Activated naive CD4-positive, alpha-beta T cell treated with Interleukin-2 at 50 U/mL for 16 hours (primary cell): Measurements from ENCODE around the gene GP9.
"Not testable (repeated sequence)": the region's sequence is repeated elsewhere in the genome, so short reads cannot be mapped to it uniquely, and the experiment has no call there.

Experiments used
- DNase-seq: peaks from one replicate; pipeline ENCODE4 v3.0.0-alpha.2; 2020

Gene GP9

DNA sequence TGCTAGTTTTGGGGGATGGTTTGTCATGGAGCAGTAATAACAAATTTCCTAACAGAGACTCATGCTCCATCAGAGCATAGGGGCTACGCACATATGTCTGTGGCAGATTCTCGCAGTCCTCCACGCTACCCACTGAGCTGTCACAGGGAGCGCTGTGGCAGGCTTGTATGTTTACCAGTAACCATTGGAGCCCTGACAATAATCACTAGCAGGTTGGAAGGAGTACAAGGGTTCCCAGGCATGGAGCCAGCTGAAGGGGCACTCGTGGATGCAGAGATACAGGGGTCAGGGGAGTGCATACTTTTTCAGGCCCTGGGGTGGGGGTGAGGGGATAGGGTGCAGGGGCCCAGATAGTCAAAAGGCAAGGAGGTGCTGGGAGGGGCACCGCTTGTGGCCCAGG is 7.9 kb upstream of the GP9 start:
- DNase-seq: no peak

DNA sequence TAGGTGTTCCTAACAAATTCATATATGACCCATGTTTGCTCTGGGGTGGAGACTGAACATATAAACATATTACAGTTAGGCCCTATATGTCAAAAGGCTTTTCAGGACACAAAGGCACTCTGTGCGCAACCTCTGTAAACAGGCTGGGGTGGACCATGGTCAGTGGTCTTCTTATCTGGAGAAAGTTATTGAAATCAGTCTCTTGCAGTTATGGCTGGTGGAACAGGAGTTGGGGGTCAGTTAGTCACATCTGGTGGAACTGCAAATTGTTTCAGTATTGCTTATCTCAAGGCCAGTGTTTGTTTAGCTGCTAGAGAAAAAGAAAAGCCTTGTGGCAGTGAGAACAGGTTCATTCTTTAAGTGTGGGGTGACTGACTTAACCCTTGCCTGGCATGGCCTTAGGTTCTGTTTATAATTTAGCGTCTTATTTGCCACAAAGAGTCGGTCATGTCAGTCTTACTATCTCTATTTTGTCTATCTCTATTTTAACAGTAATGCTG is 5.9 kb upstream of the GP9 start:
- no peak for DNase-seq

DNA sequence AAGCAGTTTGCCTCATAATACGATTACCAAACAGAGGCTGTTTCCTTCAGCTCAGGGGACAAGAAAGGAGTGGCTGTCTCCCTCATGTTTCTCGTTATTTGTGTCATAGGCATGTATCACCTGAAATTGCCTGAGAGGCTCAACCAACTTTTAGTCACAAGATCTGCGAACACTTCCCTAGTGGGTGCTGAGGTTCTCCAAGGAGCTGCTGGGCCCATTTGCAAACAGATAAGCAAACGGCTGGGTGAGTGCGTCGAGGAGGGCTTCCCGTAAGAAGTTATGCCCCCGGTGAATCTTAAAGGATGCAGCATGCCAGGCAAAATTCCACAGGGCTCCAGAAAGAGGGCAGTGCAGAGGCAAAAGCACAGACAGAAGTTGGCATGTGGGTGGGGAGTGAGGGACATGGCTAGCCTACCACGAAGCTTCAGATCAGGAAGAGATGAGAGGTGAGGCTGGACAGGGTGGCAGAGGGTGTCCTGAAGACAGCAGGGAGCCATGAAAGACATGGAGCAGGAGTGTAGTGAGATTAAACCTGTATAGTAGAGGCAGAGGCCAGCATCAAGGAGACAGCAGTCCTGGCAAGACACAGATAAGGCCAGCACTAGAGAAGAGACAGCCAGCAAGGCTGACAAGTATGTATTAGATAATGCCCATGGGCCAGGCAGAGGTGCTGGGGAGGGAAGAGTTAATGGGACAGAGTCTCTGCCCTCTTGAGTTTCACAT is 4.0 kb upstream of the GP9 start:
- no peak for DNase-seq

DNA sequence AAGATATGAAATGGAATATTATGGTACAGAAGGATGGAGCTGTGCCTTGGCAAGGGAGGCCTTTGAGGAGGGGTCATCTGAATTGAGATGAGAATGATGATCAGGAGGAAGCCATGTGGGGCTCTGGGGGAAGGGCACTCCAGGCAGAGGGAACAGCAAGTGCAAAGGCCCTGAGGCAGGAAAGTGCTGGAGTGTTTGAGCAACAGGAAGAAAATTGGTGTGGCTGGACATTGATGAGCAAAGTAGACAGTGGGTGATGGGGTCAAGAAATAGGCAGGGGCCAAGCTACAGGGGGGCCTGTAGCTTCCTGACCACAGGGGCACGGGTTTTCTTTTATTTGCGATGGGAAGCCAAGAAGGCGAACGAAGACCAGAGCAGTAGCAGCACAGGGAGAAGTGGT is 3.3 kb upstream of the GP9 start:
- no peak for DNase-seq

DNA sequence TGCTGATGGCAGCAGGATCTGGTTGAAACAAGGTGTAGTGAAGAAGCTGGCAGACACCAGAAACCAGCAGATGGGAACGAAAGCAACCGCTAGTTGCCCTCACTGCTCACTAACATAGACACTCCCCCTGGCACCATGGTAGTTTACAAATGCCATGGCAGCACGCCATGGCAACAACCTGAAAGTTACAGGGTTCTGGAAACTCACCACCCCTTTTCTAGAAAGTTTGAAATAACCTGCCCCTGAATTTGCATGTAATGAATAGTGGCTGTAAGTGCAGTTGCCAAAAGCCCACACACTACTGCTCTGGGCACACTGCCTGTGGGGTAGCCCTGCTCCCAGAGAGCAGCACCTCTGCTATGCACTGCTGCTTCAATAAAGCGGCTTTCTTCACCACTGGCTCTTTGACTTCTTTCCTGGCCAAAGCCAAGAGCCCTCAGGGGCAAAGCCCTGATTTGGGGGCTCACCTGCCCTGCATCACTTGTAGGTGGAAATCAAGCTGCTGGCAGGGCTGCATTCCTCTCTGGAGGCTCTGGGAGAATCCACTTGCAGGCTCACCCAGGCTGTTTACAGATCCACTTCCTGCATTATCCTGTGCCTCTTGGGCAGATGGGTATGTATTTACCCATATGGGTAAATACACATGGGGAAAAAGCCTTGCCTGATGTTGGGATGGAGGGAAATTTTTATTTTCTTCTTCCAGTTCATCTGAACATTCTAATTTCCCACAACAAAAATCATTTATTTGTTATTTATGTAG is 2.0 kb upstream of the GP9 start:
- no peak for DNase-seq

DNA sequence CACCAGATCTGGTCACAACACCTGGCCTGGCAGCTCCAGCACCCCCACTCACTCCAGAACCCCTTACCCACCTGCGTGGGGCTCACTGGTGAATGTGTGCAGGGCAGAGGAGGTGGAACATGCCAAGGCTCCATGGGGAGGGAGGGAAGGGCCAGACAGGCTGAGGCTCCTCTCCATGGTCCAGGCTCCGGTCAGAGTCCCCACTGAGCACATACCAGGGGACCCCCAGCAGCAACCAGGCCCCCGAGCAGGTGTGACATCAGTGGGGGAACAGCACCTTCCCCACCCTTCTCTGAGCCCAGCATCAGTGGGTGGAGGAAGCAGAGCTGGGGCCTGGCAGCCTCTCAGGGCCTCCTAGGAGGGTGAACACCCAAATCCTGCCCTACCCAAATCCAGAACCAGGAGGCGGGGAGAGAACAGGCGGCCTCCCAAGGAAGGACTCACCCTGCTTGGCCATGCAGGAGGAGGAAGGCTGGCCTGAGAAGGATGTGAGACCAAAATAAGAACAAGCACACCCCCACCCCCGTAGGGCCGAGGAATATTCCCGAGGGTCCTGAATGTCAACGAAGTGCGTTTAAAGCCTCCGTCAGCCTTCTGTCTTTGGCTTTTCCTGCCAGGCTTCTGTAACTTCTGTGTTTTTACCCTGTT is 1.1 kb upstream of the GP9 start:
- no peak for DNase-seq

DNA sequence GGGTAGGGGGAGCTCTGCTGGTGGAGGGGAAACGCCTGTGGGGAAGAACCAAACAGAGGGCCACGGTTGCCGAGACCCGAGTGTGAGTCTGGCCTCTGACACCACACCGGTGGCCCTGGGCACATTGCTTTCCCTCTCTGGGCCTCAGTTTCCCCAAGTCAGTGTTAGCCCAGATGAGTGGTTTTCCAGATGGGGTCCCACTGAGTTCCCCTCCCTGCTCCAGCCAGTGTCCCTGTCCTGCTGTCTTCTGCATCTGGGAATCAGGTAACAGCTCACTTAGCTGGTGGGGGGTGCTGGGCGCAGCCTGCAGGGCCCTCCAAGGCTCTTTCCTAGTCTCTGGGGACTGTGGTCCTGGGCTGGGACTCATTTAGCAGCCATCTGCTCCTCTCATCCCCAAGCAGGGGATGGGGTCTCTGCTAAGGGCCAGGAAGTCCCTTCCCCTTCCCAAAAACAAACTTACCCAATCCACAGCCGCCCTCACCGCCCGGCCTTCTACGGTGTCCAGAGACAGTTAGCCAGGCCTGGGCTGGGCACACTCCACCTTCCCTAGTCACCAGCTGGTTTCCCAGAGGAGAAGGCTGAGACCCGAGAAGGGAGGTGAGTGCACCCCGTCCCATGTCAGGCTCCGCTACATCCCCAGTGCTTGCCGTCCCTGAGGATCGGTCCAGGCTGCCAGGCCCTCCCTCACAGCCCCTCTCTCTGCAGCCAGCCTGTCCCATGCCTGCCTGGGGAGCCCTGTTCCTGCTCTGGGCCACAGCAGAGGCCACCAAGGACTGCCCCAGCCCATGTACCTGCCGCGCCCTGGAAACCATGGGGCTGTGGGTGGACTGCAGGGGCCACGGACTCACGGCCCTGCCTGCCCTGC is 676 bp downstream of the GP9 start:
- no peak for DNase-seq

DNA sequence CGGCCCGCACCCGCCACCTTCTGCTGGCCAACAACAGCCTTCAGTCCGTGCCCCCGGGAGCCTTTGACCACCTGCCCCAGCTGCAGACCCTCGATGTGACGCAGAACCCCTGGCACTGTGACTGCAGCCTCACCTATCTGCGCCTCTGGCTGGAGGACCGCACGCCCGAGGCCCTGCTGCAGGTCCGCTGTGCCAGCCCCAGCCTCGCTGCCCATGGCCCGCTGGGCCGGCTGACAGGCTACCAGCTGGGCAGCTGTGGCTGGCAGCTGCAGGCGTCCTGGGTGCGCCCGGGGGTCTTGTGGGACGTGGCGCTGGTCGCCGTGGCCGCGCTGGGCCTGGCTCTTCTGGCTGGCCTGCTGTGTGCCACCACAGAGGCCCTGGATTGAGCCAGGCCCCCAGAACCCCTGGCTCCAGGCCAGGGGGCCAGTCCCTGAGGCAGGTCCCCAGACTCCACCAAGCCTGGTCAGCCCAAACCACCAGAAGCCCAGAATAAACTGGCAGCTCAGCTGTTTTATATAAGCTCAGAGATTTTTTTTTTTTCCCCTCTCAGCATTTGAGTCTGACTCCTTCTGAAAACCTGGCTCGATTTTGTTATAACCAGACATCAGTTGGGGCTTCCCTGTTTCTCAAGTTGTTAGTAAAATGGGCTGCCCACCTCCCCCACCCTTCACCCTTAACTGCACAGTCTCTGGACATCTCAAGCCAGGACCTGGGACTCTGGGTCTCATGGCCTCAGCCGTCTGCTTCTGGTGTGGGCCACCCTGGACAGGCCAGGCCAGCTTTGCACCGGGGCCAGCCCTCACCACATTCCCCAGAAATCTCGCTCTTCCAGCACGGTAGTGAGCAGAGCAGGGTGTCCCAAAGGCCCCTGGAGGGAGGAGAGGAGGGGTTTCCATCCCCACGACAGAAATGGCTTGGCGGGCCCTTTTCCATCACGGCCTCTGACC is 1.6 kb downstream of the GP9 start:
- no peak for DNase-seq

DNA sequence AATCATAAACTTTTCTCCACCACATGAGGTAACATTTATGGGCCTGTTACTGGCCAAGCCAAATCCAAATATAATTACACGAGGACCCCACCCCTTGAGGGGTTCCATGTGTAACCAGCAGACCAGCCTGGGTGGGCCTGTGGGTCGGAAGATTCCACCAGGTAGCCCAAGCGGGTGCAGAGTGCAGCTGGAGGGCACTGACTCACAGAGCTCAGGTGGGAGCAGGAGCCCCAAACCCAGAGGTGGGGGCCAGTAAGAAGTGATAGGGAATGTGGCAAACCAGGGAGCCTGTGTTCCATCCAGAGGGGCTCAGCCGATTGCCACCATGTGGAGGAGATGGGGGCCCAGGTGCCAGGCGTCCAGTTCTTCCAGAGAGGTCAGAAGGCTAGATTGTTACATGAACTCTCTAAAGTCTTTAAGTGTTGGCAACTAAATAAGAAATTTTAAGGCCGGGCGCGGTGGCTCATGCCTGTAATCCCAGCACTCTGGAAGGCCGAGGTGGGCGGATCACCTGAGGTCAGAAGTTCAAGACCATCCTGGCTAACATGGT is 2.6 kb downstream of the GP9 start:
- no peak for DNase-seq

DNA sequence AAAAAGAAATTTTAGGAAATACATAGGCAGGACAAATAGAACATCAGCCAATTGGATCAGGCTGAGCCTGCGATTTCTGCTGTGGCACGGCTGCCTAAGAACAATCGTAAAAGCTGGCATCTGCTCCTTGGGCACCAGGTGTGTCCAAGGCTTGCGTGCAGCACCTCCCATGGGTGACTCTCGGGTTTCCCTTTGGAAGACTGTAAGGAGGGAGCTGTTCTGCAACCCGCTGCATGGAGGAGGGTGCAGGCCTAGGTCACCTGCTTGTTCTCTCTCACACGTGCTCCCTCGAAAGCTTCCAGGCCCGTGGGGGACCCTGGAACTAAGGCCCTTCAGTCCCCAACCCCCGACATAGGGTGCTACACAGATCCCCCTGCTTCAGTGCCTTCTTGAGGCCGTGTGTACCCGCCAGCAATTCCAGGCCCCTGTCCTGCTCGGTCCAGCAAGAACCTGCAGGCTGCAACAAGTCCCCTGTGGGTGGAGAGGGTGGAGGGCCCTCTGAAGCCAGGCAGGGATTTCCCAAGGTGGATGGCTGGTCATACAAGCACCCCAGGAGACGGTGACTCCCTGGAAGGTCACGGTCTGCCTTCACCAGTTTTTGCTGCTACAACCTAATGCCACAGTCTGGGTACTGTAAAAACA is 3.4 kb downstream of the GP9 start:
- DNase-seq: no peak

DNA sequence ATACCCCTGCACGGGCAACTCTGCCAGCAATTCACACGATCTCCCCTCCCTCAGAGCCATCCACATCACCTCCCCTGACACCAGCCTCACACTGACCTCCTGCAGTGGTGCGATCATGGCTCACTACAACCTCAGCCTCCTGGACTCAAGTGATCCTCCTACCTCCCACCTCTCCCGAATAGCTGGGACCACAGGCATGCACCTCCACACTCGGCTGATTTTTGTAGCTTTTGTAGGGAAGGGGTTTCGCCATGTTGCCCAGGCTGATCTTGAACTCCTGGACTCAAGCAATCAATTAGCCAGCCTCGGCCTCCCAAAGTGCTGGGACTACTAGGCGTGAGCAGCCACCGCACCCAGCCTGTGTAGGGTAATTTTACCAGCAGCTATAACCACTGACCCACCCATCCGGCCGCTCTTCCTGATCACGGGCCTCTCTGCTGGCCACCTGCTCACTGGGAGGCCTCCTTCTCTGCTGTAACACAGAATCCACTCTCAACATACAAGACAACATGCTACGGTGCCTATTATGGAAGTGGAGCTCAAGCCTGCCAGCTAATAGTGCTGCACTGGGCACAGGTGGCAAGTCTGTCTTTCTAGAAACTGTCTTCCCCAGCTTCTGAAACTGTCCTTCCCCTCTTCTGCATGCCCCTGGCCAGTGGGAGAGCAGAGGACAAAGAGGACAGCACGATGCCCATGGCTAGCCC is 4.6 kb downstream of the GP9 start:
- DNase-seq: no peak

DNA sequence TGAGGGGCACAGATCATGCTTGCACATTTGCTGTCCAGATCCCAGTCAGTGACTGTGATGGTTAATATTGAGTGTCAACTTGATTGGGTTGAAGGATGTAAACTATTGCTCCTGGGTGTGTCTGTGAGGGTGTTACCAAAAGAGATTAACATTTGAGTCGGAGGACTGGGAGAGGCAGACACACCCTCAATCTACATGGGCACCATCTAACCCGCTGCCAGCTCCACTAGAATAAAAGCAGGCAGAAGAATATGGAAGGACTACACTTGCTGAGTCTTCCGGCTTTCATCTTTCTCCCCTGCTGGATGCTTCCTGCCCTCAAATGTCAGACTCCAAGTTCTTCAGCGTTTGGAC is 5.1 kb downstream of the GP9 start:
- no peak for DNase-seq

DNA sequence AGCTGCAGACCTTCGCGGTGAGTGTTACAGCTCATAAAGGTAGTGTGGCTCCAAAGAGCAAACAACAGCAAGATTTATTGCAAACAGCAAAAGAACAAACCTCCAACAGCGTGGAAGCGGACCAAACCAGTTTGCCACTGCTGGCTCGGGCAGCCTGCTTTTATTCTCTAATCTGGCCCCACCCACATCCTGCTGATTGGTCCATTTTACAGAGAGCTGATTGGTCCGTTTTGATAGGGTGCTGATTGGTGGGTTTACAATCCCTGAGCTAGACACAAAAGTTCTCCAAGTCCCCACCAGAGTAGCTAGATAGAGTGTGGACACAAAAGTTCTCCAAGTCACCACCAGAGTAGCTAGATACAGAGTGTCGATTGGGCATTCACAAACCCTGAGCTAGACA is 7.1 kb downstream of the GP9 start:
- not testable (repeated sequence) for DNase-seq

DNA sequence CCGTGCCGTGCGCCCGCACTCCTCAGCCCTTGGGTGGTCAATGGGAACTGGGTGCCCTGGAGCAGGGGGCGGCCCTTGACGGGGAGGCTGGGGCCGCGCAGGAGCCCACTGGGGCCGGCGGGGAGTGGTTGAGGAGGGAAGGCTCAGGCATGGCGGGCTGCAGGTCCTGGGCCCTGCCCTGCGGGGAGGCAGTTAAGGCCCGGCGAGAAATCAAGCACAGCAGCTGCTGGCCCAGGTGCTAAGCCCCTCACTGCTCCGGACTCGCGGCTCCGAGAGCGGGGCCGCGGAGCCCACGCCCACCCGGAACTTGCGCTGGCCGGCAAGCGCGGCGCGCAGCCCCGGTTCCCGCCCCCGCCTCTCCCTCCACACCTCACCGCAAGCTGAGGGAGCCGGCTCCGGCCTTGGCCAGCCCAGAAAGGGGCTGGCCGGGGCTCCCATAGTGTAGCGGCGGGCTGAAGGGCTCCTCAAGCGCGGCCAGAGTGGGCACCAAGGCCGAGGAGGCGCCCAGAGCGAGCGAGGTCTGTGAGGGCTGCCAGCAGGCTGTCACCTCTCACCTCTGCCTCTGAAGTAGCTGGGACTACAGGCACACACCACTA is 7.8 kb downstream of the GP9 start:
- no peak for DNase-seq

DNA sequence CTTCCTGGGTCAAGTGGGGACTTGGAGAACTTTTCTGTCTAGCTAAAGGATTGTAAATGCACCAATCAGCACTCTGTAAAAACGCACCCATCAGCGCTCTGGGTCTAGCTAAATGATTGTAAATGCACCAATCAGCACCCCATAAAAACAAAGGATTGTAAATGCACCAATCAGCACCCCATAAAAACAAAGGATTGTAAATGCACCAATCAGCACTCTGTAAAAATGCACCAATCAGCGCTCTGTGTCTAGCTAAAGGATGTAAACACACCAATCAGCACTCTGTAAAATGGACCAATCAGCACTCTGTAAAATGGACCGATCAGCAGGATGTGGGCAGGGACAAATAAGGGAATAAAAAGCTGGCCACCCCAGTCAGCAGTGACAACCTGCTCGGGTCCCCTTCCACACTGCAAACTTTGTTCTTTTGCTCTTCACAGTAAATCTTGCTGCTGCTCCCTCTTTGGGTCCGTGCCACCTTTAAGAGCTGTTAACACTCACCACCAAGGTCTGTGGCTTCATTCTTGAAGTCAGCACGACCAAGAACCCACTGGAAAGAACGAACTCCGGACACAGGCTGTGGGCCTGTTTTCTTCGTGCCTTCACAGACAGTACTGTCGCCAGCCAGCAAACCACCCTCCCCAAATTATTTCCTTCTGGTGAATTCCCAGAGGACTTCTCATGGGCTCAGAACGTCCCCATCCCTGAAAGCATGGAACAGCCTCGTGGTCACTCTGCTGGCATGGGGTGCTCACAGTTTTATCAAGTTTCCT is 8.9 kb downstream of the GP9 start:
- DNase-seq: not testable (repeated sequence)

DNA sequence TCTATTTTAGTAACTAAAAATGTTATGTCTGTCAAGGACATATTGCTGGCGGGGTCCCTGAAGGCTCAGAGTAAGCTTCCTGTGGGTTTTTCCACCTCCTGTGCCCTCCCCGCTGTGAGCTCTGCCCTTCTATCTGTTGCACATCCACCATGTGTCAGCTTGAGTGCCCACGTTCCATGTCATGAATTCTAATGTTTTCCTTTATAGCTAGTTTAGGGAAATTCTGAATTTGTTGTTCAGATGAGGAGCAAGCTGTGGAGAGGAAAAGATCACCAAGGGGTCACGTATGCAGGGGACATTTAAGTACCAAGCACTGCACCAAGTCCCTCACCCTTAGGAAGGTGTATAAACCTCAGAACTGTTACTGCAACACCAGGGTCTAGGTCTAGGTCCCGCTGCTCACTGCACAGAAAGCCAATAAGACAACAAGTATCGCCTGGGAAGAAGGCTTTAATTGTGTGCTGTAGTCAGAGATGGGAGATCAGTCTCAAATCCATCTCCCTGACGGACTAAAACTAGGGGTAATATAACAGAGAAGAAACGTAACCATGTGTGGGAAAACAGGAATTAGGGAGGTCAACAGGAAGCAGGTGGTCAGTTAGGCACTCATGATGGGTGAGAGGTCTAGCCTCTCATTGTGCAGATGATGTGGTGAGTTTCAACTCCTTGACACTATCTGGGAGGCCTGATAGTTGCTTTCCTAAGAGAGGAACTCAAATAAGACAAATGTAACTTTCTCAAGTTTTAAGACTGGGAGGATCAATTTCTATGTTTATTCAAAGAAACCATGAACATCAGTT is 9.7 kb downstream of the GP9 start:
- DNase-seq: no peak

DNA sequence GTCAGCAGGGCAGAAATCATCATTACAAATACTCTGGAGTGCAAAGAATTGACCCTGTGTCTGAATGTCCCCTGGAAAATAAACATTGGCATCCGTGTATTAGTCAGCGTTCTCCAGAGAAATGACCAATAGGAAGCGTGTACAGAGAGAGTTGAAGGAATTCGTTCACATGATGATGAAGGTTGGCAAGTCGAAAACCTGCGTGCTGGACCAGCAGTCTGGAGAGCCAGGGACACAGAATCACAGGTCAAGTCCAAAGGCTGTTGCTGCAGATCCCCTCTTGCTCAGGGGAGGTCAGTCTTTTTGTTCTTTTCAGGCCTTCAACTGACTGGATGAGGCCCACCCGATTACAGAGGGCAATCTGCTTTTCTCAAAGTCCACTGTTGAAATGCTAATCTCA is 16.6 kb downstream of the GP9 start:
- DNase-seq: no peak

DNA sequence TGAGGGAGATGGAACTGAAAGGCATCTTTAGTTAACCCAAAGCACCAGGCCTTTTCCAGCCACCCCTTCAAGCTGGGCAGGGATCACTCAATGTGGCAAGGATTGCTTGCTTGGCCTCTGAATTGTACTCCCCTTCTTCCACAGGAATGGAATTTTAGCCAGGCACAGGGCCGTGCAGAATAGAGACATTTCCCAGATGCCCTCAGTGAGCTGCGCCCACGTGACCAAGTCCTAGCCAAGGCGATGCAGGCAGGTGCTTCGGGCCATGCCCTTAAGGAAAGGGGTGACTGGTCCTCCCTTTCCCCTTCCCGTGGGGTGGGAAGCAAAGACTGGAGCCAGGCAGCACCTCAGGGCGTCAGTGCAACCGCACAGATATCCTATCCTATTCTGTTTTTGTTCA is 17.9 kb downstream of the GP9 start:
- no peak for DNase-seq
